ENCODE data around the gene CNRIP1. TPM values are rescaled to one million over a fixed set of nuclear protein-coding genes. Genes with fewer than 3 reads are reported as not detected.

Gene CNRIP1
- total RNA-seq, 1 experiment from 2014 or later = 1.4 TPM

DNA sequence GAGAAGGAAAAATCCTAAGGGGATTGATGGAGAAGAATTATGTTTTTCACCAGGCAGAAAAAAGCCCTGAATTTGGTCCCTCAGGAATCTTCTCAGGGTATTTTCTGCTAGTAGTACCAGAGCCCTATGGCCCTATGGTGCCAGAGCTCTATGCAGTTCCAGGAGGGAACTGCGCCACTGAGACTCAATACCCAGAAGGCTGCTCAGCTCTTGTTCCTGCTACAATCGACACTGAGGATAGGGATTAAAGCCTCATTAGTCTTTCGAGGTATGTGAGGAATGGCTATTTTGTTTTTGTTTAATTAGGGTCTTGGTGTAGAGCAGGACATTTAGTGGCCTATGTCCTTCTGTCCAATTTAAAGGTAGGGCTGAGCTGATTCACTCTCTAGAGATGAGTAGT, 45.7 kb downstream of the CNRIP1 start:
- CTCF ChIA-PET = interaction anchor here (0.6 to 2.0 kb wide), 8 partner anchors 9 to 168 kb away, joined by 3 to 13 read pairs (median 5); no protein-coding TSS in a partner anchor
- no peaks in the 10 kb centered on the region for H3K27me3 Mint-ChIP-seq (ENCODE audit: low read depth)
- peak; percentile 92 for ATAC-seq

DNA sequence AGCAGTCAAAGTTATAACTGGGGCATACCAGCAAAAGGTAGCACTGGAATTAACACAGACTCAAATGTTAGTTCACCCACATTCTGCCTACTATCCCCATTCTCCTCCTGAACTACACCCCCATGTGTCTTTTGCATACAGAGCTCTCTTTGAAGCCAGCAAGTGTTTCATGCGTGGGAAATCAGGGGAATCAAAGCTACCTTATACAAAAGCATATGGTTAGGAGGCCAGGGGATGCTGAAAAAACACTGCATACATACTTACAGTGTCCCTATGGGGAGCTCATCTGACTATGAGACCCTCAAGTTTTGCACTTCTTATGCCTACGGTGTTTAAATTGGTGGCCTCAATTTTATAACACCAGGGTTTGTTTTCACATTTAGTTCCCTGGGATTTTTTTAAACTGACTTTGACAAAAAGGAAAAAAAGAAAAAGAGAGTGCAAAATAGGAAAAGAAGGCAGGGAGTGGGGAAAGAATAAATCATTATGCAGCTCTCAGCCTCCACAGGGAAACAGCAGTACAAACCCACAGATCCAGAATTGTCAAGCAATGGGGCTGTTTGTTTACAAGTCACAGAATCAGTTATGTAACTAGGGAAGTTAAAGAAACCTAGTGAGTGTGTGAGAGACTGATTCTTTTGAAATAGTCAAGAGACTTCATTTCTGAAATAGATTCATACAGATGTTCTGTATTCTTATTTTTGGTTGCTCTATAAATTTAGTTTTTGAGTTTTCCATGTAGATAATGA, 47.3 kb downstream of the CNRIP1 start:
- H3K36me3 Mint-ChIP-seq = no peaks in the 10 kb centered on the region
- H3K9me3 Mint-ChIP-seq = no peaks in the 10 kb centered on the region
- no peaks in the 10 kb centered on the region for H3K4me1 Mint-ChIP-seq
- no peak overlapping the region for H3K4me3 Mint-ChIP-seq
- ATAC-seq (no peak), DNase-seq (ENCODE audit: low spot score) (no peak)
- no peaks in the 10 kb centered on the region for H3K27me3 Mint-ChIP-seq (ENCODE audit: low read depth)
- ChIA-PET CTCF (interaction anchor here (0.9 to 1.9 kb wide), 5 partner anchors 10 to 169 kb away, joined by 3 to 6 read pairs (median 4); no protein-coding TSS in a partner anchor), POLR2A (no interaction called here)
- H3K27ac Mint-ChIP-seq = no peak overlapping the region
- TF ChIP-seq ZNF263 (CRISPR knock-in tag; IDR thresholded peaks at IDR 0.05; ENCODE audit: low read depth) = no peak
- TF ChIP-seq, protein P1, sequence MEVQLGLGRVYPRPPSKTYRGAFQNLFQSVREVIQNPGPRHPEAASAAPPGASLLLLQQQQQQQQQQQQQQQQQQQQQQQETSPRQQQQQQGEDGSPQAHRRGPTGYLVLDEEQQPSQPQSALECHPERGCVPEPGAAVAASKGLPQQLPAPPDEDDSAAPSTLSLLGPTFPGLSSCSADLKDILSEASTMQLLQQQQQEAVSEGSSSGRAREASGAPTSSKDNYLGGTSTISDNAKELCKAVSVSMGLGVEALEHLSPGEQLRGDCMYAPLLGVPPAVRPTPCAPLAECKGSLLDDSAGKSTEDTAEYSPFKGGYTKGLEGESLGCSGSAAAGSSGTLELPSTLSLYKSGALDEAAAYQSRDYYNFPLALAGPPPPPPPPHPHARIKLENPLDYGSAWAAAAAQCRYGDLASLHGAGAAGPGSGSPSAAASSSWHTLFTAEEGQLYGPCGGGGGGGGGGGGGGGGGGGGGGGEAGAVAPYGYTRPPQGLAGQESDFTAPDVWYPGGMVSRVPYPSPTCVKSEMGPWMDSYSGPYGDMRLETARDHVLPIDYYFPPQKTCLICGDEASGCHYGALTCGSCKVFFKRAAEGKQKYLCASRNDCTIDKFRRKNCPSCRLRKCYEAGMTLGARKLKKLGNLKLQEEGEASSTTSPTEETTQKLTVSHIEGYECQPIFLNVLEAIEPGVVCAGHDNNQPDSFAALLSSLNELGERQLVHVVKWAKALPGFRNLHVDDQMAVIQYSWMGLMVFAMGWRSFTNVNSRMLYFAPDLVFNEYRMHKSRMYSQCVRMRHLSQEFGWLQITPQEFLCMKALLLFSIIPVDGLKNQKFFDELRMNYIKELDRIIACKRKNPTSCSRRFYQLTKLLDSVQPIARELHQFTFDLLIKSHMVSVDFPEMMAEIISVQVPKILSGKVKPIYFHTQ (CRISPR knock-in tag; IDR thresholded peaks at IDR 0.05) = no peak
- no peak for TF ChIP-seq TEAD1 (CRISPR knock-in tag; IDR thresholded peaks at IDR 0.05)
- TF ChIP-seq, protein P2, sequence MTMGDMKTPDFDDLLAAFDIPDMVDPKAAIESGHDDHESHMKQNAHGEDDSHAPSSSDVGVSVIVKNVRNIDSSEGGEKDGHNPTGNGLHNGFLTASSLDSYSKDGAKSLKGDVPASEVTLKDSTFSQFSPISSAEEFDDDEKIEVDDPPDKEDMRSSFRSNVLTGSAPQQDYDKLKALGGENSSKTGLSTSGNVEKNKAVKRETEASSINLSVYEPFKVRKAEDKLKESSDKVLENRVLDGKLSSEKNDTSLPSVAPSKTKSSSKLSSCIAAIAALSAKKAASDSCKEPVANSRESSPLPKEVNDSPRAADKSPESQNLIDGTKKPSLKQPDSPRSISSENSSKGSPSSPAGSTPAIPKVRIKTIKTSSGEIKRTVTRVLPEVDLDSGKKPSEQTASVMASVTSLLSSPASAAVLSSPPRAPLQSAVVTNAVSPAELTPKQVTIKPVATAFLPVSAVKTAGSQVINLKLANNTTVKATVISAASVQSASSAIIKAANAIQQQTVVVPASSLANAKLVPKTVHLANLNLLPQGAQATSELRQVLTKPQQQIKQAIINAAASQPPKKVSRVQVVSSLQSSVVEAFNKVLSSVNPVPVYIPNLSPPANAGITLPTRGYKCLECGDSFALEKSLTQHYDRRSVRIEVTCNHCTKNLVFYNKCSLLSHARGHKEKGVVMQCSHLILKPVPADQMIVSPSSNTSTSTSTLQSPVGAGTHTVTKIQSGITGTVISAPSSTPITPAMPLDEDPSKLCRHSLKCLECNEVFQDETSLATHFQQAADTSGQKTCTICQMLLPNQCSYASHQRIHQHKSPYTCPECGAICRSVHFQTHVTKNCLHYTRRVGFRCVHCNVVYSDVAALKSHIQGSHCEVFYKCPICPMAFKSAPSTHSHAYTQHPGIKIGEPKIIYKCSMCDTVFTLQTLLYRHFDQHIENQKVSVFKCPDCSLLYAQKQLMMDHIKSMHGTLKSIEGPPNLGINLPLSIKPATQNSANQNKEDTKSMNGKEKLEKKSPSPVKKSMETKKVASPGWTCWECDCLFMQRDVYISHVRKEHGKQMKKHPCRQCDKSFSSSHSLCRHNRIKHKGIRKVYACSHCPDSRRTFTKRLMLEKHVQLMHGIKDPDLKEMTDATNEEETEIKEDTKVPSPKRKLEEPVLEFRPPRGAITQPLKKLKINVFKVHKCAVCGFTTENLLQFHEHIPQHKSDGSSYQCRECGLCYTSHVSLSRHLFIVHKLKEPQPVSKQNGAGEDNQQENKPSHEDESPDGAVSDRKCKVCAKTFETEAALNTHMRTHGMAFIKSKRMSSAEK (CRISPR knock-in tag; IDR thresholded peaks at IDR 0.05; ENCODE audit: borderline replicate concordance) = no peak
- no peak for TF ChIP-seq SMAD4 (CRISPR knock-in tag; IDR thresholded peaks at IDR 0.05)
- no peak for TF ChIP-seq ZNF138 (CRISPR knock-in tag; conservative IDR thresholded peaks at IDR 0.05)
- TF ChIP-seq RORB (CRISPR knock-in tag; IDR thresholded peaks at IDR 0.05) = no peak
- no peak for TF ChIP-seq CDX4 (CRISPR knock-in tag; IDR thresholded peaks at IDR 0.05; ENCODE audit: borderline replicate concordance)

More for the DNA sequence above, 45.7 kb downstream of the CNRIP1 start:
- H3K27ac Mint-ChIP-seq = no peak overlapping the region
- no peaks in the 10 kb centered on the region for H3K4me1 Mint-ChIP-seq
- H3K36me3 Mint-ChIP-seq = no peaks in the 10 kb centered on the region
- POLR2A ChIA-PET = interaction anchor here (0.6 kb wide), 1 partner anchor 118 kb away, joined by 3 read pairs; no protein-coding TSS in a partner anchor
- no peak overlapping the region for H3K4me3 Mint-ChIP-seq
- H3K9me3 Mint-ChIP-seq = no peaks in the 10 kb centered on the region
- TF ChIP-seq, protein P2 (CRISPR knock-in tag; IDR thresholded peaks at IDR 0.05; ENCODE audit: borderline replicate concordance) = no peak
- TF ChIP-seq, protein P3, sequence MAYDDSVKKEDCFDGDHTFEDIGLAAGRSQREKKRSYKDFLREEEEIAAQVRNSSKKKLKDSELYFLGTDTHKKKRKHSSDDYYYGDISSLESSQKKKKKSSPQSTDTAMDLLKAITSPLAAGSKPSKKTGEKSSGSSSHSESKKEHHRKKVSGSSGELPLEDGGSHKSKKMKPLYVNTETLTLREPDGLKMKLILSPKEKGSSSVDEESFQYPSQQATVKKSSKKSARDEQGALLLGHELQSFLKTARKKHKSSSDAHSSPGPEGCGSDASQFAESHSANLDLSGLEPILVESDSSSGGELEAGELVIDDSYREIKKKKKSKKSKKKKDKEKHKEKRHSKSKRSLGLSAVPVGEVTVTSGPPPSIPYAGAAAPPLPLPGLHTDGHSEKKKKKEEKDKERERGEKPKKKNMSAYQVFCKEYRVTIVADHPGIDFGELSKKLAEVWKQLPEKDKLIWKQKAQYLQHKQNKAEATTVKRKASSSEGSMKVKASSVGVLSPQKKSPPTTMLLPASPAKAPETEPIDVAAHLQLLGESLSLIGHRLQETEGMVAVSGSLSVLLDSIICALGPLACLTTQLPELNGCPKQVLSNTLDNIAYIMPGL (CRISPR knock-in tag; IDR thresholded peaks at IDR 0.05) = no peak
- TF ChIP-seq, protein P4, sequence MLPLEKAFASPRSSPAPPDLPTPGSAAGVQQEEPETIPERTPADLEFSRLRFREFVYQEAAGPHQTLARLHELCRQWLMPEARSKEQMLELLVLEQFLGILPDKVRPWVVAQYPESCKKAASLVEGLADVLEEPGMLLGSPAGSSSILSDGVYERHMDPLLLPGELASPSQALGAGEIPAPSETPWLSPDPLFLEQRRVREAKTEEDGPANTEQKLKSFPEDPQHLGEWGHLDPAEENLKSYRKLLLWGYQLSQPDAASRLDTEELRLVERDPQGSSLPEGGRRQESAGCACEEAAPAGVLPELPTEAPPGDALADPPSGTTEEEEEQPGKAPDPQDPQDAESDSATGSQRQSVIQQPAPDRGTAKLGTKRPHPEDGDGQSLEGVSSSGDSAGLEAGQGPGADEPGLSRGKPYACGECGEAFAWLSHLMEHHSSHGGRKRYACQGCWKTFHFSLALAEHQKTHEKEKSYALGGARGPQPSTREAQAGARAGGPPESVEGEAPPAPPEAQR (CRISPR knock-in tag; IDR thresholded peaks at IDR 0.05) = no peak
- TF ChIP-seq EMX1 (CRISPR knock-in tag; IDR thresholded peaks at IDR 0.05) (no peak), IRF2 (CRISPR knock-in tag; IDR thresholded peaks at IDR 0.05; ENCODE audit: borderline replicate concordance, low read depth) (no peak)
- no peak for DNase-seq (ENCODE audit: low spot score)
